ENCODE data around the gene COL4A1.

GRCh38 chr13:110334256-110334655 is 27.3 kb upstream of the COL4A1 start:
- TF ChIP-seq CTCF (IDR thresholded peaks at IDR 0.05) (no peak), POLR2A (IDR thresholded peaks at IDR 0.05) (no peak), POLR2AphosphoS5 (IDR thresholded peaks at IDR 0.05; ENCODE audit: insufficient read depth in 1 of 2, low read depth in 1 of 2) (no peak)

All from vagina (tissue), 2 donors.